ENCODE results near the gene MRC1. TPM values are rescaled to one million over a fixed set of nuclear protein-coding genes. Genes with fewer than 3 reads are reported as not detected.

MRC1 gene
- total and polyA plus RNA-seq, 2 experiments from 2014 or later, result not detected

GRCh38 chr10:17831896-17832295, 22.7 kb downstream of the MRC1 start:
- peaks cover 6% of the 10 kb centered on the region for H3K27me3 Mint-ChIP-seq (ENCODE audit: insufficient read depth, low read depth, poor library complexity)
- no peak overlapping the region for H3K4me2 ChIP-seq
- H3K9me2 ChIP-seq (ENCODE audit: insufficient read depth), result no peaks in the 10 kb centered on the region
- H3K27ac ChIP-seq (ENCODE audit: low read depth), result no peak overlapping the region
- ATAC-seq (no peak), DNase-seq (ENCODE audit: low spot score) (no peak)
- no peaks in the 10 kb centered on the region for H3K36me3 Mint-ChIP-seq (ENCODE audit: low read depth)
- no peaks in the 10 kb centered on the region for H3F3A ChIP-seq (replicated peaks; ENCODE audit: low read depth)
- H3K9me3 Mint-ChIP-seq, result no peaks in the 10 kb centered on the region
- H3K4me3 Mint-ChIP-seq, result no peak overlapping the region
- no peak overlapping the region for H2AFZ ChIP-seq
- no peak overlapping the region for H3K4me3 ChIP-seq
- TF ChIP-seq REST (IDR thresholded peaks at IDR 0.05; ENCODE audit: unreplicated experiment), result no peak
- TF ChIP-seq NANOG (IDR thresholded peaks at IDR 0.05; ENCODE audit: borderline replicate concordance), result no peak
- TF ChIP-seq EZH2phosphoT487 (IDR thresholded peaks at IDR 0.05; ENCODE audit: unreplicated experiment), result no peak
- no peak for TF ChIP-seq CREB1 (CRISPR knock-in tag; IDR thresholded peaks at IDR 0.05; ENCODE audit: low read depth)
- no peak for TF ChIP-seq ZNF462 (CRISPR knock-in tag; IDR thresholded peaks at IDR 0.05)
- no peak for TF ChIP-seq ZNF331 (CRISPR knock-in tag; IDR thresholded peaks at IDR 0.05; ENCODE audit: low read depth)
- no peak for TF ChIP-seq CTCF (conservative IDR thresholded peaks at IDR 0.05; ENCODE audit: low read depth in 2 of 2)
- no peak for TF ChIP-seq POLR2AphosphoS5 (IDR thresholded peaks at IDR 0.05; ENCODE audit: low read depth)
- TF ChIP-seq EZH2 (IDR thresholded peaks at IDR 0.05; ENCODE audit: low read depth, unreplicated experiment), result no peak
- TF ChIP-seq STAT1 (IDR thresholded peaks at IDR 0.05; ENCODE audit: unreplicated experiment), result no peak
- TF ChIP-seq ETS1 (IDR thresholded peaks at IDR 0.05), result no peak
- no peak for TF ChIP-seq ZNF114 (CRISPR knock-in tag; IDR thresholded peaks at IDR 0.05)
- H3K4me1 Mint-ChIP-seq, result peaks cover 2% of the 10 kb centered on the region; the same call in 2 of the 3 replicates
- no peaks in the 10 kb centered on the region for H3K79me2 ChIP-seq (replicated peaks; ENCODE audit: insufficient read depth)
- peaks cover 5% of the 10 kb centered on the region for H3K4me1 ChIP-seq (ENCODE audit: insufficient read depth)
- no peak overlapping the region for H3K27ac Mint-ChIP-seq
- no peaks in the 10 kb centered on the region for H4K20me1 ChIP-seq (replicated peaks; ENCODE audit: insufficient read depth)
- H3K27me3 ChIP-seq (ENCODE audit: insufficient read depth), result no peaks in the 10 kb centered on the region
- H3K36me3 ChIP-seq (ENCODE audit: insufficient read depth), result no peaks in the 10 kb centered on the region

Measured in GM23338 (cell line).